Neural cell (in vitro differentiated cells): ENCODE results near the gene PDIA2. TPM values are rescaled to one million over a fixed set of nuclear protein-coding genes. Genes with fewer than 3 reads are reported as not detected.

Experiments used
- H2AFZ ChIP-seq: fragments of 200-600, 300-800 bp; sonication (generic), shearing (Covaris generic); 2 replicates; pipeline ENCODE4 v1.6.0; 2014; ENCODE audit warnings: low read depth, mild to moderate bottlenecking, antibody characterized with exemption, low read length, moderate library complexity
- H3F3A ChIP-seq: fragments of 200-600 bp; shearing (Covaris generic); 2 replicates; pipeline ENCODE4 v1.6.1; 2016; ENCODE audit warnings: mild to moderate bottlenecking, moderate library complexity, mixed read lengths, antibody characterized with exemption, low read length; ENCODE audit not compliant: insufficient read depth, poor library complexity, severe bottlenecking
- H3K27ac ChIP-seq: fragments of 200-600, 300-800 bp; sonication (generic), shearing (Covaris generic); 2 replicates; pipeline ENCODE4 v1.5.1; 2014; ENCODE audit warnings: mild to moderate bottlenecking, low read length, moderate library complexity
- H3K27me3 ChIP-seq: fragments of 300-800, 200-600 bp; sonication (generic), shearing (Covaris generic); 2 replicates; pipeline ENCODE4 v1.6.0; 2014; ENCODE audit warnings: mild to moderate bottlenecking, low read depth, low read length, moderate library complexity; ENCODE audit not compliant: insufficient read depth
- H3K36me3 ChIP-seq: fragments of 300-800, 200-600 bp; sonication (generic), shearing (Covaris generic); 2 replicates; pipeline ENCODE4 v1.5.1; 2014; ENCODE audit warnings: mild to moderate bottlenecking, antibody characterized with exemption, low read length, moderate library complexity; ENCODE audit not compliant: insufficient read depth
- H3K4me2 ChIP-seq: fragments of 300-800, 200-600 bp; sonication (generic), shearing (Covaris generic); 2 replicates; pipeline ENCODE4 v1.6.0; 2014; ENCODE audit warnings: mild to moderate bottlenecking, low read length
- H3K4me3 ChIP-seq: fragments of 300-800, 200-600 bp; sonication (generic), shearing (Covaris generic); 2 replicates; pipeline ENCODE4 v1.5.1; 2014; ENCODE audit warnings: mild to moderate bottlenecking, low read length, moderate library complexity
- H3K79me2 ChIP-seq: fragments of 200-600 bp; shearing (Covaris generic); replicated peaks from 2 replicates; pipeline ENCODE4 v1.6.0; 2014; ENCODE audit warnings: mild to moderate bottlenecking, low read length, moderate library complexity; ENCODE audit not compliant: insufficient read depth
- H3K9ac ChIP-seq: fragments of 300-800, 200-600 bp; sonication (generic), shearing (Covaris generic); 2 replicates; pipeline ENCODE4 v1.6.1; 2016; ENCODE audit warnings: mild to moderate bottlenecking, low read length, mixed read lengths
- H3K9me2 ChIP-seq: fragments of 200-600 bp; shearing (Covaris generic); 2 replicates; pipeline ENCODE4 v1.6.1; 2016; ENCODE audit warnings: mild to moderate bottlenecking, low read length, mixed read lengths; ENCODE audit not compliant: insufficient read depth
- H3K9me3 ChIP-seq: fragments of 200-600, 300-800 bp; sonication (generic), shearing (Covaris generic); 2 replicates; pipeline ENCODE4 v1.6.1; 2016; ENCODE audit warnings: mild to moderate bottlenecking, mixed run types, low read length, moderate library complexity, mixed read lengths
- H4K20me1 ChIP-seq: fragments of 200-600 bp; shearing (Covaris generic); 2 replicates; pipeline ENCODE4 v1.6.1; 2016; ENCODE audit warnings: mild to moderate bottlenecking, mixed run types; ENCODE audit not compliant: insufficient read depth
- EP300 ChIP-seq: fragments of 450-650 bp; conservative IDR thresholded peaks from 2 replicates; pipeline ENCODE4 v1.6.1; 2014; ENCODE audit warnings: antibody characterized with exemption, mild to moderate bottlenecking, moderate library complexity; ENCODE audit not compliant: poor library complexity, severe bottlenecking
- EZH2 ChIP-seq: fragments of 200-600, 300-800 bp; shearing (Covaris generic), sonication (generic); IDR thresholded peaks from 2 replicates; pipeline ENCODE4 v1.6.1; 2014; ENCODE audit warnings: antibody characterized with exemption, low read length, borderline replicate concordance, mild to moderate bottlenecking; ENCODE audit not compliant: insufficient read depth, poor library complexity, severe bottlenecking
- MXI1 ChIP-seq: fragments of 450-650 bp; conservative IDR thresholded peaks from 2 replicates; pipeline ENCODE4 v1.6.1; 2014; ENCODE audit warnings: antibody characterized with exemption, mild to moderate bottlenecking; ENCODE audit not compliant: poor library complexity, severe bottlenecking
- POLR2AphosphoS5 ChIP-seq: IDR thresholded peaks from 2 replicates; pipeline ENCODE4 v1.6.1; 2012
- RAD21 ChIP-seq: fragments of 450-650 bp; conservative IDR thresholded peaks from 2 replicates; pipeline ENCODE4 v1.6.1; 2014; ENCODE audit warnings: antibody characterized with exemption, mild to moderate bottlenecking, moderate library complexity
- SMC3 ChIP-seq: fragments of 450-650 bp; conservative IDR thresholded peaks from 2 replicates; pipeline ENCODE4 v1.6.1; 2014; ENCODE audit warnings: antibody characterized with exemption, mild to moderate bottlenecking, moderate library complexity; ENCODE audit not compliant: poor library complexity
- TAF1 ChIP-seq: IDR thresholded peaks from 2 replicates; pipeline ENCODE4 v1.6.1; 2012; ENCODE audit warnings: low read depth
- polyA plus RNA-seq: library from polyadenylated mRNA; depleted of rRNA; stranded (reverse); fragments of >200 nt; gene quantifications from 2 replicates; pipeline ENCODE4 v1.2.3, GENCODE V29; 2014
- TF ChIP-seq, protein P1 (sequence below): fragments of 450-650 bp; IDR thresholded peaks from 2 replicates; pipeline ENCODE4 v1.5.1; 2014; ENCODE audit warnings: antibody characterized with exemption, mild to moderate bottlenecking, moderate library complexity; ENCODE audit not compliant: poor library complexity, severe bottlenecking
- TF ChIP-seq, protein P2 (sequence below): IDR thresholded peaks from 2 replicates; pipeline ENCODE4 v1.6.1; 2012; ENCODE audit warnings: borderline replicate concordance

PDIA2 gene
- polyA plus RNA-seq, 1 donor from 2014 or later: 109 TPM

DNA sequence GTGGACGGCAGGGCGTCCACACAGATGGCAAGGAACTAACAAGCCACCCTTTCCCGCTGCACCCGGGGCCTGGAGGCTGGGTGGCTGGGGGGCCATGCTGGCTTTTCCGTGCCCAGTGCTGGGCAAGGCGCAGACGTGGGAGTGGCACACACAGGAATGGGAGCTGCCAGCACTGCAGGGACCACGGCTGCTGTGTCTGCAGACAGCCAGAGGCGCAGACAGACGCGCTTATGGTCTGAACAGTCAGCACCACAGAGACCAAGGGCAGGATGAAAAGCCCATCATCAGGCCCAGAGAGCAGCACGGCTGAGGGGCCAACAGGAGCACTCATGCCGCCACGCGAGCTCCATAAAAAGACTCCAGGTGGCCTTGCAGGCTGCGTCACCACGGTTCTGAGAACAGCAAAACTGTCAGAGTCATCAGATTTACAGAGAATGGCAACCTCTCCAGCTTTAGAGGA, 24.0 kb downstream of the PDIA2 start:
- Histone ChIP-seq H3K9ac (no peak overlapping the region), H3K4me3 (no peak overlapping the region), H3F3A (no peaks in the 10 kb centered on the region), H3K27ac (no peak overlapping the region), H2AFZ (no peak overlapping the region), H3K4me2 (no peak overlapping the region), H3K36me3 (no peaks in the 10 kb centered on the region), H3K9me2 (no peaks in the 10 kb centered on the region), H3K27me3 (no peaks in the 10 kb centered on the region), H3K9me3 (no peaks in the 10 kb centered on the region), H4K20me1 (no peaks in the 10 kb centered on the region), H3K79me2 (no peaks in the 10 kb centered on the region)
- no peak for TF ChIP-seq POLR2AphosphoS5
- TF ChIP-seq TAF1: no peak
- TF ChIP-seq MXI1: no peak
- no peak for TF ChIP-seq EZH2
- TF ChIP-seq, protein P1, sequence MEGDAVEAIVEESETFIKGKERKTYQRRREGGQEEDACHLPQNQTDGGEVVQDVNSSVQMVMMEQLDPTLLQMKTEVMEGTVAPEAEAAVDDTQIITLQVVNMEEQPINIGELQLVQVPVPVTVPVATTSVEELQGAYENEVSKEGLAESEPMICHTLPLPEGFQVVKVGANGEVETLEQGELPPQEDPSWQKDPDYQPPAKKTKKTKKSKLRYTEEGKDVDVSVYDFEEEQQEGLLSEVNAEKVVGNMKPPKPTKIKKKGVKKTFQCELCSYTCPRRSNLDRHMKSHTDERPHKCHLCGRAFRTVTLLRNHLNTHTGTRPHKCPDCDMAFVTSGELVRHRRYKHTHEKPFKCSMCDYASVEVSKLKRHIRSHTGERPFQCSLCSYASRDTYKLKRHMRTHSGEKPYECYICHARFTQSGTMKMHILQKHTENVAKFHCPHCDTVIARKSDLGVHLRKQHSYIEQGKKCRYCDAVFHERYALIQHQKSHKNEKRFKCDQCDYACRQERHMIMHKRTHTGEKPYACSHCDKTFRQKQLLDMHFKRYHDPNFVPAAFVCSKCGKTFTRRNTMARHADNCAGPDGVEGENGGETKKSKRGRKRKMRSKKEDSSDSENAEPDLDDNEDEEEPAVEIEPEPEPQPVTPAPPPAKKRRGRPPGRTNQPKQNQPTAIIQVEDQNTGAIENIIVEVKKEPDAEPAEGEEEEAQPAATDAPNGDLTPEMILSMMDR: no peak
- no peak for TF ChIP-seq EP300
- no peak for TF ChIP-seq RAD21
- TF ChIP-seq, protein P2, sequence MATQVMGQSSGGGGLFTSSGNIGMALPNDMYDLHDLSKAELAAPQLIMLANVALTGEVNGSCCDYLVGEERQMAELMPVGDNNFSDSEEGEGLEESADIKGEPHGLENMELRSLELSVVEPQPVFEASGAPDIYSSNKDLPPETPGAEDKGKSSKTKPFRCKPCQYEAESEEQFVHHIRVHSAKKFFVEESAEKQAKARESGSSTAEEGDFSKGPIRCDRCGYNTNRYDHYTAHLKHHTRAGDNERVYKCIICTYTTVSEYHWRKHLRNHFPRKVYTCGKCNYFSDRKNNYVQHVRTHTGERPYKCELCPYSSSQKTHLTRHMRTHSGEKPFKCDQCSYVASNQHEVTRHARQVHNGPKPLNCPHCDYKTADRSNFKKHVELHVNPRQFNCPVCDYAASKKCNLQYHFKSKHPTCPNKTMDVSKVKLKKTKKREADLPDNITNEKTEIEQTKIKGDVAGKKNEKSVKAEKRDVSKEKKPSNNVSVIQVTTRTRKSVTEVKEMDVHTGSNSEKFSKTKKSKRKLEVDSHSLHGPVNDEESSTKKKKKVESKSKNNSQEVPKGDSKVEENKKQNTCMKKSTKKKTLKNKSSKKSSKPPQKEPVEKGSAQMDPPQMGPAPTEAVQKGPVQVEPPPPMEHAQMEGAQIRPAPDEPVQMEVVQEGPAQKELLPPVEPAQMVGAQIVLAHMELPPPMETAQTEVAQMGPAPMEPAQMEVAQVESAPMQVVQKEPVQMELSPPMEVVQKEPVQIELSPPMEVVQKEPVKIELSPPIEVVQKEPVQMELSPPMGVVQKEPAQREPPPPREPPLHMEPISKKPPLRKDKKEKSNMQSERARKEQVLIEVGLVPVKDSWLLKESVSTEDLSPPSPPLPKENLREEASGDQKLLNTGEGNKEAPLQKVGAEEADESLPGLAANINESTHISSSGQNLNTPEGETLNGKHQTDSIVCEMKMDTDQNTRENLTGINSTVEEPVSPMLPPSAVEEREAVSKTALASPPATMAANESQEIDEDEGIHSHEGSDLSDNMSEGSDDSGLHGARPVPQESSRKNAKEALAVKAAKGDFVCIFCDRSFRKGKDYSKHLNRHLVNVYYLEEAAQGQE: no peak
- no peak for TF ChIP-seq SMC3

DNA sequence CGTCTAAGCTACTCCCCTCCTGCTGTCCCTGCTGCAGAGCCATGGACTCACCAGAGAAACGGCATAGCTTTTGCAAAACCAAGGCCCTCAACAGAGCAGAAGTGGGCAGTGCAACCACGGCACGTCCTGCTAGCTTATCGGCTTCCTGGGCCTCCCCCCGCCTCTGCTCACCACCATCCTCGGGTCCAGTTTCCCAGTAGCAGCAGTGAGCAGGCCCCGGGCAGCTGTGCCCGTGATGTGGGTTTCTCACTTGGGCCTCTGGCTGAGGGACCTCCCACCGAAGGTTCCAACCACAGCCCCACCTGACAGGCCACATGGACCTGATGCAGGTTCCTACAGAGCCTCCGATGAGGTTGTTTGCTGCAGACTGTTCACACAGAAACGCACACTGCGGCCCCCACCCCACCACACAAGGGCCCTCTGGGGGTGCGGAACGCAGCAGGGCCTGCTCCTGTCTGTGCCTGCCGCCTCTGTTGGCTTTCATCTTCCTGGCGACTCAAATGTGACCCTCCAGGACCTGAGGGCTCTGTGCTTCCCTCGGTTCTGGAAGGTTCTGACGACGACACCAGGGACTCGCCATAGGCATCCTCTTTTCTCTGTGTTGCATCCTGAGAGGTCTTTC, 24.8 kb downstream of the PDIA2 start:
- H3K9me2 ChIP-seq: no peaks in the 10 kb centered on the region
- H3K79me2 ChIP-seq: no peaks in the 10 kb centered on the region
- H3F3A ChIP-seq: no peaks in the 10 kb centered on the region
- H3K27ac ChIP-seq: no peak overlapping the region
- no peaks in the 10 kb centered on the region for H3K36me3 ChIP-seq
- no peak overlapping the region for H2AFZ ChIP-seq
- no peak for TF ChIP-seq MXI1
- TF ChIP-seq RAD21: no peak
- no peak for TF ChIP-seq EZH2
- TF ChIP-seq SMC3: no peak
- TF ChIP-seq EP300: no peak
- TF ChIP-seq POLR2AphosphoS5: no peak
- TF ChIP-seq, protein P1: no peak
- TF ChIP-seq, protein P2: no peak
- no peak for TF ChIP-seq TAF1
- no peak overlapping the region for H3K4me2 ChIP-seq
- no peak overlapping the region for H3K9ac ChIP-seq
- H3K4me3 ChIP-seq: no peak overlapping the region
- no peaks in the 10 kb centered on the region for H3K9me3 ChIP-seq
- no peaks in the 10 kb centered on the region for H4K20me1 ChIP-seq
- no peaks in the 10 kb centered on the region for H3K27me3 ChIP-seq
